Activated CD8-positive, alpha-beta T cell treated with anti-CD3 and anti-CD28 coated beads for 36 hours (primary cell): ENCODE results near the gene OR13J1. TPM values are rescaled to one million over a fixed set of nuclear protein-coding genes. Genes with fewer than 3 reads are reported as not detected.
"Not testable (repeated sequence)": the region's sequence is repeated elsewhere in the genome, so short reads cannot be mapped to it uniquely, and the experiment has no call there.

Source experiments
- ATAC-seq: fragments of 200-7000 bp; cut with Tn5 transposase; one replicate; pipeline ENCODE4 v1.10.0; 2021; ENCODE audit warnings: mild to moderate bottlenecking, moderate library complexity
- CTCF ChIA-PET: fragments of 350-600 bp; sonication (Branson Sonifier 250); formaldehyde crosslinking; loops from one replicate; lab custom pipeline; 2021; ENCODE audit warnings: antibody characterized with exemption; lab: Charles Lee
- POLR2A ChIA-PET: fragments of 350-600 bp; sonication (Branson Sonifier 250); formaldehyde crosslinking; loops from one replicate; lab custom pipeline; 2021; ENCODE audit warnings: antibody characterized with exemption; lab: Charles Lee
- DNase-seq: peaks from one replicate; pipeline ENCODE4 v3.0.0-alpha.2; 2020
- H3K27ac Mint-ChIP-seq: one replicate; pipeline ENCODE4 v1.8.0; 2021; ENCODE audit warnings: mild to moderate bottlenecking, mixed read lengths
- H3K27me3 Mint-ChIP-seq: one replicate; pipeline ENCODE4 v1.8.0; 2021; ENCODE audit warnings: mixed read lengths
- H3K36me3 Mint-ChIP-seq: one replicate; pipeline ENCODE4 v1.8.0; 2021; ENCODE audit warnings: low read depth, mixed read lengths
- H3K4me1 Mint-ChIP-seq: one replicate; pipeline ENCODE4 v1.8.0; 2021; ENCODE audit warnings: low read depth, mixed read lengths
- H3K4me3 Mint-ChIP-seq: one replicate; pipeline ENCODE4 v1.8.0; 2021; ENCODE audit warnings: mild to moderate bottlenecking, moderate library complexity, mixed read lengths
- H3K9me3 Mint-ChIP-seq: one replicate; pipeline ENCODE4 v1.8.0; 2021; ENCODE audit warnings: mixed read lengths
- CTCF ChIP-seq: fragments of 200-600 bp; IDR thresholded peaks from one replicate; pipeline ENCODE4 v1.8.0; 2022; ENCODE audit warnings: antibody characterized with exemption, mild to moderate bottlenecking
- intact Hi-C: fragments of 100-400 bp; cut with micrococcal nuclease; formaldehyde crosslinking; loops from one replicate; pipeline ENCODE4 v1.10.0; 2022
- total RNA-seq, 2 experiments: library from RNA; stranded (reverse); gene quantifications; one replicate each; pipeline ENCODE4 v1.2.3, GENCODE V29; 2021

The OR13J1 gene
- total RNA-seq, 2 experiments from 2014 or later: not detected

GRCh38 chr9:35904338-35904737, 34.1 kb upstream of the OR13J1 start:
- Mint-ChIP-seq H3K4me3 (no peak overlapping the region), H3K27ac (no peak overlapping the region), H3K4me1 (peaks cover 22% of the 10 kb centered on the region), H3K9me3 (no peaks in the 10 kb centered on the region), H3K27me3 (peaks cover 3% of the 10 kb centered on the region), H3K36me3 (no peaks in the 10 kb centered on the region)
- intact Hi-C loops: no loop called here
- POLR2A ChIA-PET: no interaction called here
- CTCF ChIA-PET: interaction anchor here (1.4 to 5.9 kb wide), 3 partner anchors 22 to 51 kb away, joined by 4 to 147 read pairs (median 5); no protein-coding TSS in a partner anchor
- no peak for TF ChIP-seq CTCF
- DNase-seq (no peak), ATAC-seq (no peak)

GRCh38 chr9:35903049-35903448, 32.8 kb upstream of the OR13J1 start:
- peak; percentile 93 for TF ChIP-seq CTCF
- CTCF ChIA-PET: interaction anchor here (0.6 to 5.9 kb wide), 45 partner anchors 9 to 173 kb away, joined by 3 to 147 read pairs (median 4); partner anchors contain the start of genes FAM221B, SPAG8 and TMEM8B
- H3K27me3 Mint-ChIP-seq: peaks cover 3% of the 10 kb centered on the region
- H3K36me3 Mint-ChIP-seq: no peaks in the 10 kb centered on the region
- peak; percentile 35 for DNase-seq
- peaks cover 9% of the 10 kb centered on the region for H3K4me1 Mint-ChIP-seq
- no peak overlapping the region for H3K27ac Mint-ChIP-seq
- ATAC-seq: peak; percentile 67
- POLR2A ChIA-PET: interaction anchor here (0.7 kb wide), 1 partner anchor 171 kb away, joined by 3 read pairs; no protein-coding TSS in a partner anchor
- intact Hi-C loops: no loop called here
- H3K4me3 Mint-ChIP-seq: no peak overlapping the region
- H3K9me3 Mint-ChIP-seq: no peaks in the 10 kb centered on the region

- Mint-ChIP-seq H3K36me3 (no peaks in the 10 kb centered on the region), H3K9me3 (no peaks in the 10 kb centered on the region), H3K4me1 (peaks cover 3% of the 10 kb centered on the region), H3K4me3 (no peak overlapping the region), H3K27ac (no peak overlapping the region), H3K27me3 (peaks cover 6% of the 10 kb centered on the region)
- intact Hi-C loops: no loop called here
- DNase-seq (no peak), ATAC-seq (no peak)
- TF ChIP-seq CTCF: no peak
- ChIA-PET POLR2A (interaction anchor here (0.8 kb wide), 1 partner anchor 38 kb away, joined by 3 read pairs; no protein-coding TSS in a partner anchor), CTCF (interaction anchor here (0.9 to 1.8 kb wide), 5 partner anchors 12 to 124 kb away, joined by 3 to 5 read pairs (median 3); no protein-coding TSS in a partner anchor)
Observed at GRCh38 chr9:35899021-35899420, 28.8 kb upstream of the OR13J1 start.

GRCh38 chr9:35898337-35898736, 28.1 kb upstream of the OR13J1 start:
- peaks cover 3% of the 10 kb centered on the region for H3K4me1 Mint-ChIP-seq
- ChIA-PET CTCF (interaction anchor here (0.9 to 1.8 kb wide), 8 partner anchors 13 to 125 kb away, joined by 3 to 6 read pairs (median 3); no protein-coding TSS in a partner anchor), POLR2A (interaction anchor here (0.8 kb wide), 1 partner anchor 38 kb away, joined by 3 read pairs; no protein-coding TSS in a partner anchor)
- no peaks in the 10 kb centered on the region for H3K36me3 Mint-ChIP-seq
- no peak for DNase-seq
- H3K4me3 Mint-ChIP-seq: no peak overlapping the region
- intact Hi-C loops: no loop called here
- H3K27ac Mint-ChIP-seq: no peak overlapping the region
- ATAC-seq: no peak
- no peak for TF ChIP-seq CTCF
- H3K9me3 Mint-ChIP-seq: no peaks in the 10 kb centered on the region
- H3K27me3 Mint-ChIP-seq: peaks cover 7% of the 10 kb centered on the region

- ATAC-seq, H3K27ac Mint-ChIP-seq, H3K36me3 Mint-ChIP-seq, H3K9me3 Mint-ChIP-seq, POLR2A ChIA-PET, H3K4me3 Mint-ChIP-seq, H3K27me3 Mint-ChIP-seq, intact Hi-C loops, DNase-seq, H3K4me1 Mint-ChIP-seq: not testable (repeated sequence)
- CTCF ChIA-PET: interaction anchor here (0.6 to 1.8 kb wide), 10 partner anchors 10 to 126 kb away, joined by 3 to 6 read pairs (median 3); partner anchors contain the start of gene OR13J1
Observed at GRCh38 chr9:35897376-35898099, 27.3 kb upstream of the OR13J1 start.
